ENCODE measurements around the gene HTR4. TPM values are rescaled to one million over a fixed set of nuclear protein-coding genes. Genes with fewer than 3 reads are reported as not detected.

The HTR4 gene
- total RNA-seq, 1 donor from 2014 or later = not detected

- no peaks in the 10 kb centered on the region for H3K4me1 Mint-ChIP-seq (ENCODE audit: unreplicated experiment)
- no peak for DNase-seq (ENCODE audit: low spot score)
- H3K4me3 Mint-ChIP-seq (ENCODE audit: unreplicated experiment) = no peak overlapping the region
- H3K27me3 Mint-ChIP-seq (ENCODE audit: unreplicated experiment) = no peaks in the 10 kb centered on the region
- TF ChIP-seq, protein P1, sequence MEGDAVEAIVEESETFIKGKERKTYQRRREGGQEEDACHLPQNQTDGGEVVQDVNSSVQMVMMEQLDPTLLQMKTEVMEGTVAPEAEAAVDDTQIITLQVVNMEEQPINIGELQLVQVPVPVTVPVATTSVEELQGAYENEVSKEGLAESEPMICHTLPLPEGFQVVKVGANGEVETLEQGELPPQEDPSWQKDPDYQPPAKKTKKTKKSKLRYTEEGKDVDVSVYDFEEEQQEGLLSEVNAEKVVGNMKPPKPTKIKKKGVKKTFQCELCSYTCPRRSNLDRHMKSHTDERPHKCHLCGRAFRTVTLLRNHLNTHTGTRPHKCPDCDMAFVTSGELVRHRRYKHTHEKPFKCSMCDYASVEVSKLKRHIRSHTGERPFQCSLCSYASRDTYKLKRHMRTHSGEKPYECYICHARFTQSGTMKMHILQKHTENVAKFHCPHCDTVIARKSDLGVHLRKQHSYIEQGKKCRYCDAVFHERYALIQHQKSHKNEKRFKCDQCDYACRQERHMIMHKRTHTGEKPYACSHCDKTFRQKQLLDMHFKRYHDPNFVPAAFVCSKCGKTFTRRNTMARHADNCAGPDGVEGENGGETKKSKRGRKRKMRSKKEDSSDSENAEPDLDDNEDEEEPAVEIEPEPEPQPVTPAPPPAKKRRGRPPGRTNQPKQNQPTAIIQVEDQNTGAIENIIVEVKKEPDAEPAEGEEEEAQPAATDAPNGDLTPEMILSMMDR (IDR thresholded peaks at IDR 0.05; ENCODE audit: unreplicated experiment) = no peak
- no peak overlapping the region for H3K27ac Mint-ChIP-seq (ENCODE audit: unreplicated experiment)
- no peaks in the 10 kb centered on the region for H3K9me3 Mint-ChIP-seq (ENCODE audit: unreplicated experiment)
- no peaks in the 10 kb centered on the region for H3K36me3 Mint-ChIP-seq (ENCODE audit: low read depth, unreplicated experiment)
These were observed 188.7 kb downstream of the HTR4 start for GRCh38 chr5:148465381-148466235.

DNA sequence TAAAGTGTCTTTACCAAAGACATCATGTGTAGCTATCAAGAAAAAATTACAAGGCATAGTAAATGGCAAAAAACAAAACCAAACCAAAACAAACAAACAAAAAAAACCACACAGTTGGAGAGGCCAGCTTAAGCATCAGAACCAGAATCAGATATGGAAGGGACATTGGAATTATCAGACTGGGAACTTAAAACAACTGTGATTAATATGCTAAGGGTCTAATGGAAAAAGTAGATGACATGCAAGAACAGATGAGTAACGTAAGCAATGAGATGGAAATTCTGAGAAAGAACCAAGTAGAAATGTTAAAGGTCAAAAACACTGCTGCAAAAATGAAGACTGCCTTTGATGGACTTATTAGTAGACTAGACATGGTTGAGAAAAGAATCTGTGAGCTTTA lies 194.7 kb downstream of the HTR4 start:
- no peak for DNase-seq (ENCODE audit: low spot score)
- Mint-ChIP-seq H3K27me3 (ENCODE audit: unreplicated experiment) (no peaks in the 10 kb centered on the region), H3K4me3 (ENCODE audit: unreplicated experiment) (no peak overlapping the region), H3K4me1 (ENCODE audit: unreplicated experiment) (no peaks in the 10 kb centered on the region), H3K9me3 (ENCODE audit: unreplicated experiment) (no peaks in the 10 kb centered on the region), H3K36me3 (ENCODE audit: low read depth, unreplicated experiment) (no peaks in the 10 kb centered on the region), H3K27ac (ENCODE audit: unreplicated experiment) (no peak overlapping the region)
- TF ChIP-seq, protein P1 (IDR thresholded peaks at IDR 0.05; ENCODE audit: unreplicated experiment) = no peak

DNA sequence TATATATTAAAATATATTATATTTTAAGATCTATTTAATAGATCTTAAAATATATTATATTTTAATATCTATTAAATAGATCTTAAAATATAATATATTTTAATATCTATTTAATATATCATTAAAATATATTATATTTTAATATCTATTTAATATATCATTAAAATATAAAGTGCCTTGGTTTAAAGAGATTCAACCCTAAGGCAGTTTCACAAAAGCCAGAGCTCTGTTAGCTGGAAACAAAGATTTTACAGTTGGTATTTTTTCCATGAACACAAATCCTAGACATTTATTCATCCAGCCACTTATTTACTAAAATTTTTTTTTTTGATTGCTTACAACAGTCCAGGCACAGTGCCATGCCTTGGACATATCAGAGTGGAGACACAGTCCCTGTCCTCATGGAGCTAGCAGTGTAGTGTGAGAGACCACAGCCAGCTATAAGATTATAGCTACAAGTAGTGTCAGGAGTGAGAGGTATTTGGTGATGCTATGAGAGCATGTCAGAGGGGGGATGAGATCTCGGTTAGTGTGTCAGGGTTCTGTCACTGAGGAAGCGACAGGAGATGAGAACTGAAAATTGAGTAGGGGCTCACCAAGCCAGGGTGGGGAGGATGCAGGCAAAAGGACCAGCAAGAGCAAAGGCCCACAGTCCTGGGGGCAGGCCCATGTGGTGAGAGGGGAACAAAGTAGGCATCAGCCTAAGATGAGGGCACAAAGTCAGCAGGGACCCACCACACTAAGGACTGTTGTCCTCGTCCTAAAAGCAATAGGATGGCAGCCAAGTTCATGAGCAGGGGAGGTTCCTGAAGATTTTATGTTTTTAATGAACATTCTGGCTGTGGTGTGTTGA lies 196.1 kb downstream of the HTR4 start:
- Mint-ChIP-seq H3K36me3 (ENCODE audit: low read depth, unreplicated experiment) (no peaks in the 10 kb centered on the region), H3K4me3 (ENCODE audit: unreplicated experiment) (no peak overlapping the region), H3K27me3 (ENCODE audit: unreplicated experiment) (peaks cover 2% of the 10 kb centered on the region), H3K4me1 (ENCODE audit: unreplicated experiment) (no peaks in the 10 kb centered on the region), H3K9me3 (ENCODE audit: unreplicated experiment) (no peaks in the 10 kb centered on the region), H3K27ac (ENCODE audit: unreplicated experiment) (no peak overlapping the region)
- TF ChIP-seq, protein P1 (IDR thresholded peaks at IDR 0.05; ENCODE audit: unreplicated experiment) = no peak
- DNase-seq (ENCODE audit: low spot score) = no peak

- H3K27me3 Mint-ChIP-seq (ENCODE audit: unreplicated experiment) = peaks cover 2% of the 10 kb centered on the region
- H3K4me3 Mint-ChIP-seq (ENCODE audit: unreplicated experiment) = no peak overlapping the region
- H3K9me3 Mint-ChIP-seq (ENCODE audit: unreplicated experiment) = no peaks in the 10 kb centered on the region
- no peaks in the 10 kb centered on the region for H3K36me3 Mint-ChIP-seq (ENCODE audit: low read depth, unreplicated experiment)
- no peak overlapping the region for H3K27ac Mint-ChIP-seq (ENCODE audit: unreplicated experiment)
- peak; percentile 12 for DNase-seq (ENCODE audit: low spot score)
- TF ChIP-seq, protein P1 (IDR thresholded peaks at IDR 0.05; ENCODE audit: unreplicated experiment) = no peak
- no peaks in the 10 kb centered on the region for H3K4me1 Mint-ChIP-seq (ENCODE audit: unreplicated experiment)
These were observed 197.1 kb downstream of the HTR4 start for GRCh38 chr5:148457183-148457620.
